GM18505 (cell line): ENCODE results near the gene TRIM24.
"Not testable (repeated sequence)": the region's sequence is repeated elsewhere in the genome, so short reads cannot be mapped to it uniquely, and the experiment has no call there.

Experiments used
- ATAC-seq: cut with Tn5 transposase; IDR thresholded peaks from one replicate; pipeline ENCODE4 v1.9.1; 2021; ENCODE audit not compliant: unreplicated experiment
- POLR2A ChIP-seq: IDR thresholded peaks from 4 replicates; pipeline ENCODE4 v1.6.1; 2011; ENCODE audit warnings: borderline replicate concordance; ENCODE audit not compliant: insufficient read depth, insufficient read length; ENCODE audit errors: extremely low read depth

Gene TRIM24

GRCh38 chr7:138472292-138473079 lies 12.4 kb downstream of the TRIM24 start:
- ATAC-seq, result no peak
- no peak for TF ChIP-seq POLR2A

- no peak for ATAC-seq
- TF ChIP-seq POLR2A, result no peak
Observed at GRCh38 chr7:138475377-138475776, 15.3 kb downstream of the TRIM24 start.

- TF ChIP-seq POLR2A, result no peak
- no peak for ATAC-seq
Observed at GRCh38 chr7:138477081-138477578, 17.1 kb downstream of the TRIM24 start.

GRCh38 chr7:138477581-138477980 lies 17.5 kb downstream of the TRIM24 start:
- TF ChIP-seq POLR2A, result no peak
- ATAC-seq, result no peak

GRCh38 chr7:138478499-138478908 lies 18.4 kb downstream of the TRIM24 start:
- no peak for ATAC-seq
- no peak for TF ChIP-seq POLR2A

GRCh38 chr7:138480527-138480926 lies 20.5 kb downstream of the TRIM24 start:
- no peak for TF ChIP-seq POLR2A
- ATAC-seq, result no peak

GRCh38 chr7:138481447-138482380 lies 21.7 kb downstream of the TRIM24 start:
- ATAC-seq, result no peak
- no peak for TF ChIP-seq POLR2A

GRCh38 chr7:138483531-138483930 lies 23.5 kb downstream of the TRIM24 start:
- no peak for ATAC-seq
- no peak for TF ChIP-seq POLR2A

- ATAC-seq, result not testable (repeated sequence)
Observed at GRCh38 chr7:138485508-138485907, 25.4 kb downstream of the TRIM24 start.

GRCh38 chr7:138489139-138489538 lies 29.1 kb downstream of the TRIM24 start:
- ATAC-seq, result not testable (repeated sequence)

GRCh38 chr7:138491612-138492386 lies 31.7 kb downstream of the TRIM24 start:
- no peak for TF ChIP-seq POLR2A
- no peak for ATAC-seq

- TF ChIP-seq POLR2A, result no peak
- no peak for ATAC-seq
Observed at GRCh38 chr7:138492423-138492822, 32.4 kb downstream of the TRIM24 start.

- no peak for ATAC-seq
Observed at GRCh38 chr7:138493535-138493934, 33.5 kb downstream of the TRIM24 start.

GRCh38 chr7:138495485-138495884 lies 35.4 kb downstream of the TRIM24 start:
- ATAC-seq, result no peak
- no peak for TF ChIP-seq POLR2A

More at GRCh38 chr7:138493535-138493934, 33.5 kb downstream of the TRIM24 start:
- no peak for TF ChIP-seq POLR2A

- ATAC-seq, result no peak
- TF ChIP-seq POLR2A, result no peak
Observed at GRCh38 chr7:138499340-138499739, 39.3 kb downstream of the TRIM24 start.

GRCh38 chr7:138500303-138500702 lies 40.2 kb downstream of the TRIM24 start:
- ATAC-seq, result not testable (repeated sequence)
